Gastrocnemius medialis (tissue), 4 donors: ENCODE data around the gene TBATA.

Experiments used
- POLR2A ChIP-seq, 2 donors: fragments of 450-650 bp; IDR thresholded peaks; one replicate each; pipeline ENCODE4 v1.6.1; 2017; ENCODE audit warnings: antibody characterized with exemption in 2 of 2, mild to moderate bottlenecking in 2 of 2, moderate library complexity in 2 of 2
- TF ChIP-seq, protein P1 (sequence below), 5 experiments: fragments of 450-650 bp in 3 of 5; fragments of 200-600 bp in 2 of 5; sonication (generic) in 2 of 5; IDR thresholded peaks in 4 of 5; conservative IDR thresholded peaks in 1 of 5; 1 replicate in 4 of 5; 2 replicates in 1 of 5; pipeline ENCODE4 v1.5.1; 2016 to 2019; ENCODE audit warnings: antibody characterized with exemption in 5 of 5, mild to moderate bottlenecking in 3 of 5, moderate library complexity in 3 of 5

DNA sequence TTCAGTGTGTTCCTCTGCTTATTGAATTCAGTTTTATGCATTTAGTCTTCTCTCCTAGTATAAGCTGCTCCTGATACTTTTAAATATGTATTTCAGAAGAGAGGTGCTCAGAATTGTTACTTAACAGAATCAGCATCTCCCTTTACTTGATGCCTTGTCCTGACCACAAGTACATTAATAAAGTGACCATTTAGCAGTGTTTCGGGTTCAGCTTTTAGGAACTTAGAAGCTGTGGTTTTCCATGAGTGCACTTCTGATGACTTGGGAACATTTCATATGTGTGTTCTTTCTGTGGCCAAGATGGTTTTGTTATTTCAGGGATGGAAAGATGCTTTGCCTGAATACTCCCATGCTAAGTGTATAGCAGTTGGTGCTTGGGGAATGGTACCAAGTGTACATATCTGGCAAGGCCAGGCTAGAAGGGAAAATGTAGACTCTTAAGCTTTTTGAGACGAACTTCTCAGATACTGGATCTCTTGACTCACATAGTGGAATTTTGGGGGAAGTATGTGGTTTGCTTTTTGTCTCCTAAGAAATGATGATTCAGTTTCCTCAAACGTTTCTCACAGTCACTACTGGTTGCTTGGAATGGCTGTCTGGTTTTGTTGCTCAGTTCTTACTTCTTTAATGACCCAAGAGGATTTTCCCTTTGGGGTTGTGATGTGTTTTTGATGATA, 47.8 kb upstream of the TBATA start:
- no peak for TF ChIP-seq POLR2A (IDR thresholded peaks at IDR 0.05)
- TF ChIP-seq, protein P1, sequence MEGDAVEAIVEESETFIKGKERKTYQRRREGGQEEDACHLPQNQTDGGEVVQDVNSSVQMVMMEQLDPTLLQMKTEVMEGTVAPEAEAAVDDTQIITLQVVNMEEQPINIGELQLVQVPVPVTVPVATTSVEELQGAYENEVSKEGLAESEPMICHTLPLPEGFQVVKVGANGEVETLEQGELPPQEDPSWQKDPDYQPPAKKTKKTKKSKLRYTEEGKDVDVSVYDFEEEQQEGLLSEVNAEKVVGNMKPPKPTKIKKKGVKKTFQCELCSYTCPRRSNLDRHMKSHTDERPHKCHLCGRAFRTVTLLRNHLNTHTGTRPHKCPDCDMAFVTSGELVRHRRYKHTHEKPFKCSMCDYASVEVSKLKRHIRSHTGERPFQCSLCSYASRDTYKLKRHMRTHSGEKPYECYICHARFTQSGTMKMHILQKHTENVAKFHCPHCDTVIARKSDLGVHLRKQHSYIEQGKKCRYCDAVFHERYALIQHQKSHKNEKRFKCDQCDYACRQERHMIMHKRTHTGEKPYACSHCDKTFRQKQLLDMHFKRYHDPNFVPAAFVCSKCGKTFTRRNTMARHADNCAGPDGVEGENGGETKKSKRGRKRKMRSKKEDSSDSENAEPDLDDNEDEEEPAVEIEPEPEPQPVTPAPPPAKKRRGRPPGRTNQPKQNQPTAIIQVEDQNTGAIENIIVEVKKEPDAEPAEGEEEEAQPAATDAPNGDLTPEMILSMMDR (IDR thresholded peaks at IDR 0.05 in 4 of 5, conservative IDR thresholded peaks at IDR 0.05 in 1 of 5), result no peak
